Erythroblast (primary cell): ENCODE results near the gene PRKAR1A.

Experiments
- GATA1 ChIP-seq: IDR thresholded peaks from 2 replicates; pipeline ENCODE4 v1.6.1; 2011; ENCODE audit warnings: low read depth, mild to moderate bottlenecking, control low read depth, low read length, moderate library complexity
- POLR2A ChIP-seq: IDR thresholded peaks from 2 replicates; pipeline ENCODE4 v1.6.1; 2011; ENCODE audit warnings: mild to moderate bottlenecking, low read length

GRCh38 chr17:68507576-68507975, 4.7 kb upstream of the PRKAR1A start:
- TF ChIP-seq POLR2A = no peak
- no peak for TF ChIP-seq GATA1
